GM23248 (cell line): ENCODE measurements around the gene PTTG1. TPM values are rescaled to one million over a fixed set of nuclear protein-coding genes. Genes with fewer than 3 reads are reported as not detected.

ENCODE experiments used
- DNase-seq: peaks from one replicate; pipeline ENCODE4 v3.0.0-alpha.2; 2015
- H2AFZ ChIP-seq: fragments of 200-600 bp; sonication (generic); 2 replicates; pipeline ENCODE4 v1.6.1; 2016; ENCODE audit warnings: antibody characterized with exemption
- H3F3A ChIP-seq: fragments of 200-600 bp; sonication (generic); 2 replicates; pipeline ENCODE4 v1.6.1; 2016; ENCODE audit warnings: mild to moderate bottlenecking, antibody characterized with exemption, mixed run types; ENCODE audit not compliant: insufficient read depth
- H3K27ac ChIP-seq: fragments of 200-600 bp; sonication (generic); 2 replicates; pipeline ENCODE4 v1.5.1; 2016; ENCODE audit warnings: mild to moderate bottlenecking
- H3K27me3 ChIP-seq: fragments of 200-600 bp; sonication (generic); replicated peaks from 2 replicates; pipeline ENCODE4 v1.6.1; 2016; ENCODE audit warnings: mild to moderate bottlenecking; ENCODE audit not compliant: insufficient read depth
- H3K36me3 ChIP-seq: fragments of 200-600 bp; sonication (generic); 2 replicates; pipeline ENCODE4 v1.6.1; 2016; ENCODE audit warnings: low read depth, mild to moderate bottlenecking
- H3K4me1 ChIP-seq: fragments of 200-600 bp; sonication (generic); 2 replicates; pipeline ENCODE4 v1.6.1; 2016; ENCODE audit warnings: mild to moderate bottlenecking; ENCODE audit not compliant: insufficient read depth
- H3K4me2 ChIP-seq: fragments of 200-600 bp; sonication (generic); one replicate; pipeline ENCODE4 v1.6.1; 2016; ENCODE audit warnings: mild to moderate bottlenecking; ENCODE audit not compliant: unreplicated experiment
- H3K4me3 ChIP-seq: fragments of 200-600 bp; sonication (generic); 2 replicates; pipeline ENCODE4 v1.5.1; 2016; ENCODE audit warnings: mild to moderate bottlenecking
- H3K79me2 ChIP-seq: fragments of 200-600 bp; sonication (generic); 2 replicates; pipeline ENCODE4 v1.6.1; 2016; ENCODE audit warnings: mild to moderate bottlenecking; ENCODE audit not compliant: insufficient read depth
- H3K9ac ChIP-seq: fragments of 200-600 bp; sonication (generic); 2 replicates; pipeline ENCODE4 v1.6.1; 2016; ENCODE audit warnings: mild to moderate bottlenecking
- H3K9me2 ChIP-seq: fragments of 200-600 bp; sonication (generic); 2 replicates; pipeline ENCODE4 v1.6.1; 2016; ENCODE audit warnings: mixed run types, mild to moderate bottlenecking, moderate library complexity; ENCODE audit not compliant: insufficient read depth
- H3K9me3 ChIP-seq: fragments of 200-600 bp; sonication (generic); one replicate; pipeline ENCODE4 v1.6.1; 2017; ENCODE audit warnings: low read depth
- H4K20me1 ChIP-seq: fragments of 200-600 bp; sonication (generic); 2 replicates; pipeline ENCODE4 v1.6.0; 2016; ENCODE audit not compliant: insufficient read depth
- EZH2 ChIP-seq: fragments of 200-600 bp; sonication (generic); IDR thresholded peaks from 2 replicates; pipeline ENCODE4 v1.6.1; 2018; ENCODE audit warnings: antibody characterized with exemption, mild to moderate bottlenecking; ENCODE audit not compliant: insufficient read depth, poor library complexity, severe bottlenecking
- EZH2phosphoT487 ChIP-seq: fragments of 200-600 bp; sonication (generic); IDR thresholded peaks from 2 replicates; pipeline ENCODE4 v1.6.1; 2018; ENCODE audit warnings: antibody characterized with exemption, moderate library complexity, mild to moderate bottlenecking, low read depth; ENCODE audit not compliant: insufficient read depth
- WGBS, 2 experiments: methylation state at CpG; one replicate each; pipeline ENCODE4 v1.1.6; 2015 to 2017; ENCODE audit warnings: low lambda C conversion rate in 2 of 2, low coverage in 1 of 2; ENCODE audit errors: missing lambda C conversion rate in 2 of 2; 5-methylcytosine and 5-hydroxymethylcytosine counted together
- in situ Hi-C: fragments of 300-500 bp; cut with MboI; formaldehyde crosslinking; loops from 2 replicates; pipeline ENCODE4 v1.15.0; 2020
- polyA plus RNA-seq: library from polyadenylated mRNA; unstranded; fragments of >200 nt; fragmentation: Nextera tagmentation; extraction: Ambion mirVana; gene quantifications from 2 replicates; pipeline ENCODE4 v1.2.1, GENCODE V29; 2016
- total RNA-seq: library from RNA; depleted of rRNA; stranded (reverse); fragments of >200 nt; shearing (Covaris generic); gene quantifications from 2 replicates; pipeline ENCODE4 v1.2.3, GENCODE V29; 2014

The PTTG1 gene
- total and polyA plus RNA-seq, 2 experiments from 2014 or later: 49.0 to 96.0 TPM

- no peaks in the 10 kb centered on the region for H3K27me3 ChIP-seq
- H3K9me2 ChIP-seq: no peaks in the 10 kb centered on the region
- H4K20me1 ChIP-seq: no peaks in the 10 kb centered on the region
- H3K4me2 ChIP-seq: no peak overlapping the region
- H3K27ac ChIP-seq: no peak overlapping the region
- H3F3A ChIP-seq: peaks cover 27% of the 10 kb centered on the region
- H3K9ac ChIP-seq: no peak overlapping the region
- peaks cover 22% of the 10 kb centered on the region for H3K4me1 ChIP-seq
- no peak overlapping the region for H3K4me3 ChIP-seq
- H3K36me3 ChIP-seq: peaks cover 10% of the 10 kb centered on the region; the same call in 1 of the 2 replicates
- H3K9me3 ChIP-seq: no peaks in the 10 kb centered on the region
- in situ Hi-C loops: no loop called here
- no peak overlapping the region for H2AFZ ChIP-seq
- H3K79me2 ChIP-seq: peaks cover 37% of the 10 kb centered on the region
- no peak for TF ChIP-seq EZH2
- no peak for TF ChIP-seq EZH2phosphoT487
- DNase-seq: no peak
- WGBS, 2 experiments: 95 to 100% methylated on average over 1 of the region's 1 CpG
Measured at GRCh38 chr5:160397492-160397891, 24.2 kb upstream of the PTTG1 start.

- peak overlapping the region; percentile 93 for H3K27ac ChIP-seq
- no peaks in the 10 kb centered on the region for H3K9me3 ChIP-seq
- H3K4me1 ChIP-seq: peaks cover 22% of the 10 kb centered on the region
- 23 to 29% methylated on average over 4 of the region's 4 CpGs for WGBS, 2 experiments
- H3K9me2 ChIP-seq: no peaks in the 10 kb centered on the region
- TF ChIP-seq EZH2phosphoT487 (no peak), EZH2 (no peak)
- DNase-seq: peak; percentile 57
- H3F3A ChIP-seq: peaks cover 27% of the 10 kb centered on the region
- H3K4me2 ChIP-seq: peak overlapping the region; percentile 96
- in situ Hi-C loops: no loop called here
- peaks cover 37% of the 10 kb centered on the region for H3K79me2 ChIP-seq
- H3K36me3 ChIP-seq: peaks cover 21% of the 10 kb centered on the region; the same call in 1 of the 2 replicates
- H3K27me3 ChIP-seq: no peaks in the 10 kb centered on the region
- H3K4me3 ChIP-seq: peak overlapping the region; percentile 90
- H3K9ac ChIP-seq: peak overlapping the region; percentile 98
- H4K20me1 ChIP-seq: no peaks in the 10 kb centered on the region
- H2AFZ ChIP-seq: peak overlapping the region; percentile 84
Measured at GRCh38 chr5:160398806-160399205, 22.8 kb upstream of the PTTG1 start.

- no peak for TF ChIP-seq EZH2phosphoT487
- TF ChIP-seq EZH2: no peak
- Histone ChIP-seq H4K20me1 (no peaks in the 10 kb centered on the region), H3K79me2 (peaks cover 37% of the 10 kb centered on the region), H3K9me3 (no peaks in the 10 kb centered on the region), H3K4me2 (peak within 1 kb of the TSS; percentile 96), H3K27me3 (no peaks in the 10 kb centered on the region), H2AFZ (peak within 1 kb of the TSS; percentile 84), H3F3A (peaks cover 27% of the 10 kb centered on the region), H3K9ac (peak within 1 kb of the TSS; percentile 98), H3K36me3 (peaks cover 28% of the 10 kb centered on the region; the same call in 1 of the 2 replicates), H3K4me3 (peak within 1 kb of the TSS; percentile 90), H3K27ac (peak within 1 kb of the TSS; percentile 93), H3K4me1 (peaks cover 16% of the 10 kb centered on the region), H3K9me2 (no peaks in the 10 kb centered on the region)
- WGBS, 2 experiments: 1% methylated on average over 41 of the region's 41 CpGs
- in situ Hi-C loops: no loop called here
- DNase-seq: peak; percentile 96
Measured at GRCh38 chr5:160399402-160400353, 22.0 kb upstream of the PTTG1 start, which contains the start of gene FAM200C. Gene FAM200C, minus strand, starts transcription at chr5:160400054. Its CDS starts 4,564 bp downstream, at chr5:160395490.

- Histone ChIP-seq H3K9me2 (no peaks in the 10 kb centered on the region), H3K4me2 (peak within 1 kb of the TSS; percentile 96), H2AFZ (peak within 1 kb of the TSS; percentile 86), H4K20me1 (no peaks in the 10 kb centered on the region), H3K9ac (peak within 1 kb of the TSS; percentile 97), H3K27ac (peak within 1 kb of the TSS; percentile 86), H3F3A (peaks cover 14% of the 10 kb centered on the region), H3K36me3 (peaks cover 5% of the 10 kb centered on the region), H3K4me1 (peaks cover 36% of the 10 kb centered on the region), H3K9me3 (no peaks in the 10 kb centered on the region), H3K4me3 (peak within 1 kb of the TSS; percentile 91), H3K79me2 (peaks cover 60% of the 10 kb centered on the region), H3K27me3 (no peaks in the 10 kb centered on the region)
- TF ChIP-seq EZH2: no peak
- no peak for TF ChIP-seq EZH2phosphoT487
- in situ Hi-C loops: no loop called here
- WGBS, 2 experiments: 1% methylated on average over 48 of the region's 48 CpGs
- peak; percentile 99 for DNase-seq
Measured at GRCh38 chr5:160418561-160419457, 2.8 kb upstream of the PTTG1 start, which contains the start of gene SLU7. Gene SLU7, minus strand, starts transcription at chr5:160419081. Its CDS starts 3,787 bp downstream, at chr5:160415294.
